ENCODE measurements around the gene TMEM79. TPM values are rescaled to one million over a fixed set of nuclear protein-coding genes. Genes with fewer than 3 reads are reported as not detected.

Gene TMEM79
- polyA plus RNA-seq, 1 of the 3 experiments (the other 2 are of a cell fraction), result 4.5 TPM

DNA sequence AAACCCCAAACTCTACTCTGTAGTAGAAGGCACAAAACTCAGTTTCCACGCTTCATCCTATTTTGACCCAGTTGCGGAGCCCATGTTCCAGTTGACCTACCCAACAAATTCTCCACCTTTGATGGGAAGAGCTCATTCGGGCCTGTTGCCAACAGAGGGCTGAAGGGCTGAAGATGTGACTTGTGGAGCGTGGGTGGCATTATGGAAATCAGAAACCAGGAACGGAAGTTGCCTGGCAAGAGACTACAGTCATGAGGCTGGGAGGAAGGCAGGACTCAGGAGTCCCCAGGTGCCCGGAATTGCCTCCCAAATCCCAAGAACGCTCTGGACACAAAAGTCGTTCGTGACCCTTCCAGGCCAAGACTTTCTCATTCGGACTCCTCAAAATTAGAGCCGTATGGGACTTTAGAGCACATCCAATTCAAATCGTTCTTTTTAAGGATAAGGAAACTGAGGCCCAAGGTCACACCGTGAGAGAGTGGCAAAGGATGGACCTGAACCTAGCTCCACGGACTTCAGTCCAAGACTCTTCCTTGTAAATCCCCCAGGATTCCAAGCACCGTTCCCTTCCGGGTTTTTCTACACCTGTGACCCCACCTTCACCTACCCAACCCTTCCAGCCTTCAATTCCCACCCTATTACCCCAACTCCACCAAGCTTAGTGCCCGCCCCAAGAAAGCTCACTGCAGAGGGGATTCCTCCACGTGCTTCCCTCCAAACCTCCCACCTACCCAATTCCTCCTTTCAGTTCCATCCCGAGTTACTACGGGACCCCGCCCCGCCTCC lies 2.2 kb upstream of the TMEM79 start:
- Histone ChIP-seq H2AFZ (ENCODE audit: low read depth) (peak overlapping the region; percentile 16; the same call in 1 of the 2 replicates), H3K9ac (peak overlapping the region; percentile 84), H4K20me1 (ENCODE audit: insufficient read depth) (peaks cover 31% of the 10 kb centered on the region), H3K79me2 (ENCODE audit: insufficient read depth) (peaks cover 62% of the 10 kb centered on the region), H3K9me2 (no peaks in the 10 kb centered on the region), H3K27ac (ENCODE audit: low read depth in 2 of 2, low read length in 1 of 2) (peak overlapping the region; percentile 69 to 83), H3K9me3 (no peaks in the 10 kb centered on the region), H3K4me2 (peak overlapping the region; percentile 89), H3K27me3 (ENCODE audit: insufficient read depth) (no peaks in the 10 kb centered on the region), H3K4me3 (ENCODE audit: low read depth in 2 of 2, low read length in 1 of 2) (peak overlapping the region; percentile 67 to 87), H3K36me3 (replicated peaks in 1 of 2; ENCODE audit: control insufficient read depth in 1 of 2, insufficient read depth in 2 of 2, low read length in 1 of 2) (peaks cover 24 to 27% of the 10 kb centered on the region in 2 experiments), H3F3A (replicated peaks; ENCODE audit: insufficient read depth) (peaks cover 9% of the 10 kb centered on the region), H3K4me1 (ENCODE audit: control insufficient read depth in 1 of 2, insufficient read depth in 2 of 2, low read depth in 1 of 2, low read length in 1 of 2) (peaks cover 10 to 17% of the 10 kb centered on the region in 2 experiments; a peak in 2 of 4 replicates)
- 6% methylated on average over 22 of the region's 22 CpGs for WGBS (ENCODE audit: low lambda C conversion rate)
- TF ChIP-seq TCF12 (IDR thresholded peaks at IDR 0.05) (no peak), CHD2 (IDR thresholded peaks at IDR 0.05; ENCODE audit: low read length, partially characterized antibody) (peak; percentile 19)
- POLR2A ChIA-PET, result interaction anchor here (0.6 to 2.3 kb wide), 11 partner anchors 9 to 343 kb away, joined by 3 to 14 read pairs (median 5); partner anchors contain the start of genes BGLAP, GLMP and PMF1
- CTCF ChIA-PET, result interaction anchor here (0.7 to 3.9 kb wide), 17 partner anchors 8 to 164 kb away, joined by 3 to 18 read pairs (median 4); no protein-coding TSS in a partner anchor
- DNase-seq, result peak; percentile 34

DNA sequence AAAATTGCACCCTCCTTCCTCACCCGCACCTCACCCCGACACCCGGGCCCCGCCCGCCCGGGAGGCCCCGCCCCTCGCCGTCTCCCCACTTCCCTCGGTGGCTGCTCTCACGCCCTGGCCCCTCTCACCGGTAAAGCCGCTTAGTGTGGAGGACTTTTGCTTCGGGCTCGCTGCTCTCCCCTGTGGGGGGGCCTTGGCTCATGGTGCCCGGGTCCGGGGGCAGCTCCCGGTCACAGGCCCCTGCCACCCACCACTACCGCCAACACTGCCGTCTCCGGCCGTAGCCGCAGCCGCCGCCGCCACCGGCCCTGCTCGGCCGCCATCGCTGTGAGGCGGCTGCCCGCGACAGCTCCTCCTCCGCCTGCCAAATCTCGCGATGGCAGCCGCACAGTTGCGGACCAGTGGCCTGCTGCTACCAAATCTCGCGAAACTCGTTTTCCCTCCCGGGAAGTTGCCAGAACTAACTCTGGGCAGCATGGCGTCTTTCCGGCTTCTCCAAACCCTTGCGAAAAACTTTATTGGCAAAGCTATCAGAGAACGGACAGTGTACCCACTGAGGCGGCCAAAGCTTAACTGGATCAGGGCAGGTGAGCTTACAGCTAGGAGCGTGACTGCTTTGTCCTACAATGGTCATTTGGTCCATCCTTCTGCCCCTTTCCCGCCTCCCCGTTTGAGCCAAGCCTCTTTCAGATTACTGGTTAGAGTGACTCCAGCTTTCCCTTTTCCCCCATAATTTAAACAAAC lies 1.5 kb upstream of the TMEM79 start, which contains the start of gene SMG5:
Gene SMG5, minus strand, starts transcription at position 347 of the 744 bp plus-strand sequence. Its CDS starts 145 bp downstream, at position 202.
- no peaks in the 10 kb centered on the region for H3K9me2 ChIP-seq
- POLR2A ChIA-PET, result interaction anchor here (0.6 to 2.3 kb wide), 12 partner anchors 9 to 342 kb away, joined by 3 to 14 read pairs (median 4); partner anchors contain the start of genes BGLAP, GLMP and PMF1
- CTCF ChIA-PET, result interaction anchor here (0.7 to 3.9 kb wide), 17 partner anchors 9 to 163 kb away, joined by 3 to 18 read pairs (median 4); partner anchors contain the start of gene VHLL
- TF ChIP-seq SIN3A (IDR thresholded peaks at IDR 0.05; ENCODE audit: borderline replicate concordance, low read depth, low read length) (peak; percentile 99), TAF1 (IDR thresholded peaks at IDR 0.05; ENCODE audit: borderline replicate concordance, low read depth, low read length) (peak; percentile 95), CHD2 (IDR thresholded peaks at IDR 0.05; ENCODE audit: low read length, partially characterized antibody) (peak; percentile 100), EP300 (IDR thresholded peaks at IDR 0.05; ENCODE audit: borderline replicate concordance in 1 of 2, low read depth in 1 of 2, low read length in 1 of 2) (peak in 1 of 2 experiments; percentile 61; a peak in 1 of 4 replicates), RCOR1 (IDR thresholded peaks at IDR 0.05; ENCODE audit: low read length) (peak; percentile 67; the same call in 1 of the 2 replicates), RXRA (IDR thresholded peaks at IDR 0.05; ENCODE audit: borderline replicate concordance, low read depth) (no peak), ELF1 (IDR thresholded peaks at IDR 0.05) (peak; percentile 93), GABPA (IDR thresholded peaks at IDR 0.05; ENCODE audit: low read depth) (peak; percentile 83), TCF12 (IDR thresholded peaks at IDR 0.05) (peak; percentile 38; the same call in 1 of the 2 replicates), MXI1 (IDR thresholded peaks at IDR 0.05; ENCODE audit: low read depth, low read length) (peak; percentile 84), FOXM1 (IDR thresholded peaks at IDR 0.05; ENCODE audit: low read depth) (no peak), GATA2 (CRISPR knock-in tag; IDR thresholded peaks at IDR 0.05) (no peak)
- TF ChIP-seq, protein P1, sequence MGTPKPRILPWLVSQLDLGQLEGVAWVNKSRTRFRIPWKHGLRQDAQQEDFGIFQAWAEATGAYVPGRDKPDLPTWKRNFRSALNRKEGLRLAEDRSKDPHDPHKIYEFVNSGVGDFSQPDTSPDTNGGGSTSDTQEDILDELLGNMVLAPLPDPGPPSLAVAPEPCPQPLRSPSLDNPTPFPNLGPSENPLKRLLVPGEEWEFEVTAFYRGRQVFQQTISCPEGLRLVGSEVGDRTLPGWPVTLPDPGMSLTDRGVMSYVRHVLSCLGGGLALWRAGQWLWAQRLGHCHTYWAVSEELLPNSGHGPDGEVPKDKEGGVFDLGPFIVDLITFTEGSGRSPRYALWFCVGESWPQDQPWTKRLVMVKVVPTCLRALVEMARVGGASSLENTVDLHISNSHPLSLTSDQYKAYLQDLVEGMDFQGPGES (IDR thresholded peaks at IDR 0.05; ENCODE audit: low read depth, low read length), result no peak
- TF ChIP-seq, protein P2, sequence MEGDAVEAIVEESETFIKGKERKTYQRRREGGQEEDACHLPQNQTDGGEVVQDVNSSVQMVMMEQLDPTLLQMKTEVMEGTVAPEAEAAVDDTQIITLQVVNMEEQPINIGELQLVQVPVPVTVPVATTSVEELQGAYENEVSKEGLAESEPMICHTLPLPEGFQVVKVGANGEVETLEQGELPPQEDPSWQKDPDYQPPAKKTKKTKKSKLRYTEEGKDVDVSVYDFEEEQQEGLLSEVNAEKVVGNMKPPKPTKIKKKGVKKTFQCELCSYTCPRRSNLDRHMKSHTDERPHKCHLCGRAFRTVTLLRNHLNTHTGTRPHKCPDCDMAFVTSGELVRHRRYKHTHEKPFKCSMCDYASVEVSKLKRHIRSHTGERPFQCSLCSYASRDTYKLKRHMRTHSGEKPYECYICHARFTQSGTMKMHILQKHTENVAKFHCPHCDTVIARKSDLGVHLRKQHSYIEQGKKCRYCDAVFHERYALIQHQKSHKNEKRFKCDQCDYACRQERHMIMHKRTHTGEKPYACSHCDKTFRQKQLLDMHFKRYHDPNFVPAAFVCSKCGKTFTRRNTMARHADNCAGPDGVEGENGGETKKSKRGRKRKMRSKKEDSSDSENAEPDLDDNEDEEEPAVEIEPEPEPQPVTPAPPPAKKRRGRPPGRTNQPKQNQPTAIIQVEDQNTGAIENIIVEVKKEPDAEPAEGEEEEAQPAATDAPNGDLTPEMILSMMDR (IDR thresholded peaks at IDR 0.05), result no peak
- TF ChIP-seq, protein P3, sequence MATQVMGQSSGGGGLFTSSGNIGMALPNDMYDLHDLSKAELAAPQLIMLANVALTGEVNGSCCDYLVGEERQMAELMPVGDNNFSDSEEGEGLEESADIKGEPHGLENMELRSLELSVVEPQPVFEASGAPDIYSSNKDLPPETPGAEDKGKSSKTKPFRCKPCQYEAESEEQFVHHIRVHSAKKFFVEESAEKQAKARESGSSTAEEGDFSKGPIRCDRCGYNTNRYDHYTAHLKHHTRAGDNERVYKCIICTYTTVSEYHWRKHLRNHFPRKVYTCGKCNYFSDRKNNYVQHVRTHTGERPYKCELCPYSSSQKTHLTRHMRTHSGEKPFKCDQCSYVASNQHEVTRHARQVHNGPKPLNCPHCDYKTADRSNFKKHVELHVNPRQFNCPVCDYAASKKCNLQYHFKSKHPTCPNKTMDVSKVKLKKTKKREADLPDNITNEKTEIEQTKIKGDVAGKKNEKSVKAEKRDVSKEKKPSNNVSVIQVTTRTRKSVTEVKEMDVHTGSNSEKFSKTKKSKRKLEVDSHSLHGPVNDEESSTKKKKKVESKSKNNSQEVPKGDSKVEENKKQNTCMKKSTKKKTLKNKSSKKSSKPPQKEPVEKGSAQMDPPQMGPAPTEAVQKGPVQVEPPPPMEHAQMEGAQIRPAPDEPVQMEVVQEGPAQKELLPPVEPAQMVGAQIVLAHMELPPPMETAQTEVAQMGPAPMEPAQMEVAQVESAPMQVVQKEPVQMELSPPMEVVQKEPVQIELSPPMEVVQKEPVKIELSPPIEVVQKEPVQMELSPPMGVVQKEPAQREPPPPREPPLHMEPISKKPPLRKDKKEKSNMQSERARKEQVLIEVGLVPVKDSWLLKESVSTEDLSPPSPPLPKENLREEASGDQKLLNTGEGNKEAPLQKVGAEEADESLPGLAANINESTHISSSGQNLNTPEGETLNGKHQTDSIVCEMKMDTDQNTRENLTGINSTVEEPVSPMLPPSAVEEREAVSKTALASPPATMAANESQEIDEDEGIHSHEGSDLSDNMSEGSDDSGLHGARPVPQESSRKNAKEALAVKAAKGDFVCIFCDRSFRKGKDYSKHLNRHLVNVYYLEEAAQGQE (IDR thresholded peaks at IDR 0.05; ENCODE audit: low read depth, low read length), result peak; percentile 63; the same call in 1 of the 2 replicates
- TF ChIP-seq, protein P4, sequence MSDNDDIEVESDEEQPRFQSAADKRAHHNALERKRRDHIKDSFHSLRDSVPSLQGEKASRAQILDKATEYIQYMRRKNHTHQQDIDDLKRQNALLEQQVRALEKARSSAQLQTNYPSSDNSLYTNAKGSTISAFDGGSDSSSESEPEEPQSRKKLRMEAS (IDR thresholded peaks at IDR 0.05; ENCODE audit: low read depth), result peak; percentile 87

More for the DNA sequence above, 1.5 kb upstream of the TMEM79 start, which contains the start of gene SMG5:
- Histone ChIP-seq H3K4me2 (peak within 1 kb of the TSS; percentile 89), H3K9me3 (no peaks in the 10 kb centered on the region), H3K79me2 (ENCODE audit: insufficient read depth) (peaks cover 59% of the 10 kb centered on the region), H3K9ac (peak within 1 kb of the TSS; percentile 84), H3K27ac (ENCODE audit: low read depth in 2 of 2, low read length in 1 of 2) (peak within 1 kb of the TSS; percentile 69 to 86), H3F3A (replicated peaks; ENCODE audit: insufficient read depth) (peaks cover 9% of the 10 kb centered on the region), H2AFZ (ENCODE audit: low read depth) (peak within 1 kb of the TSS; percentile 95), H3K27me3 (ENCODE audit: insufficient read depth) (no peaks in the 10 kb centered on the region), H3K36me3 (replicated peaks in 1 of 2; ENCODE audit: control insufficient read depth in 1 of 2, insufficient read depth in 2 of 2, low read length in 1 of 2) (peaks cover 19 to 23% of the 10 kb centered on the region in 2 experiments), H3K4me1 (ENCODE audit: control insufficient read depth in 1 of 2, insufficient read depth in 2 of 2, low read depth in 1 of 2, low read length in 1 of 2) (peaks cover 10 to 17% of the 10 kb centered on the region in 2 experiments; a peak in 2 of 4 replicates), H3K4me3 (ENCODE audit: low read depth in 2 of 2, low read length in 1 of 2) (peak within 1 kb of the TSS; percentile 67 to 87), H4K20me1 (ENCODE audit: insufficient read depth) (peaks cover 31% of the 10 kb centered on the region)
- DNase-seq, result peak; percentile 96
- WGBS (ENCODE audit: low lambda C conversion rate), result 2% methylated on average over 40 of the region's 50 CpGs
